Measurements from ENCODE around the gene MYO3A.

Gene MYO3A

DNA sequence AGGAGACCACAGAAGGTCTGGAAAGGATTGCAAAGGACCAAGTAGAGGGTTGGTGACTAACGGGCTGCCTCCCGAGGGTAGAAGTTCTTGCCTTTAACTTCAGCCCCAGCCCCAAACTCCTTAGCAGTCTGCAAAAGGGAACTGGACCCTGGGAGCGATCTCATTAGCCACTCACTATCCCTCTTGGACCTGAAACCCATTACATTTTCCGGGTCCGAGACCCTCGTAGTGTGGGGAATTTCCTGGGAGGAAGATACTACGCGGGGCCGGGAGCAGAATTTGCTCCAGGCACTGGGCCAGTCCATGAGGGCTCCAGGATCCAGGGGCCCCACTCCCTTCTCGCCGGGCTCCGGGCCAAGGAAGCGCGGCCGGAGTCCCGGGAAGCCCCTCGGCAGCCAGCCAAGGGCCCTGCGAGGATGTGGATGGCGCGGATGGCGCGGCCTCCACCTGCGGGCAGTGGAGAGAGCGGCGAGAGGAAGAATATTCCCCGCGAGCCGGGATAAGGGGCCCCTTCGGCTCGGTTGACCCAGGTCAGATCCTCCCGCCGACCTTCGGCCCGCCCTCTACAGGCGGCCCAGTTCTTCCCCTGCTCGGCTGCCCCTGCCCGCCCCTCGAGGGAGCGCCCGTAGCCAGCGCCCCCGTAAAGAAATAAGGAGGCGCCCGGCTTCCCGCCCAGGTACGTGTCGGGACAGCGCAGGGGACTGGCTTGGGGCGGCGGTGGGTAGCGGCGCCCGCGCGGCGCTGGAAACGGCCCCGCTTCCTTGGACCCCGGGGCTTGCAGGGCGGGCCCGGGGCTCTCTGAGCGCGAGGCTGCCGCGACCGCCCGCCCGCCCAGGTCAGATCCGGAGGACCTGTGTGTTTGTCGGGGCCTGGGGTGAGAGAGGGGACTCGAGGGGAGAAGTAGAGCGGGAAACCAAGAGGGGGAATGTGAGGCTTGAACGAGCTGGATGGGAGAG, at the start of gene MYO3A:
Gene MYO3A, plus strand, starts transcription at position 577 of the 956 bp plus-strand sequence. CDS start 17,882 bp downstream, outside the sequence.
- peak within 1 kb of the TSS; percentile 25 for H3K4me3 ChIP-seq (ENCODE audit: low read length)
- H3K27me3 ChIP-seq (ENCODE audit: control insufficient read depth, insufficient read depth, low read length), result peaks cover 25% of the 10 kb centered on the region
- no peaks in the 10 kb centered on the region for H3K36me3 ChIP-seq (ENCODE audit: control insufficient read depth, insufficient read depth, low read length)
- no peak within 1 kb of the TSS for H3K9ac ChIP-seq (ENCODE audit: low read length)
- no peaks in the 10 kb centered on the region for H3K9me3 ChIP-seq (ENCODE audit: control insufficient read depth, low read length)
- no peaks in the 10 kb centered on the region for H3K4me1 ChIP-seq (ENCODE audit: control insufficient read depth, insufficient read depth, low read length)

- no peak overlapping the region for H3K4me3 ChIP-seq (ENCODE audit: low read length)
- H3K9me3 ChIP-seq (ENCODE audit: control insufficient read depth, low read length), result no peaks in the 10 kb centered on the region
- H3K4me1 ChIP-seq (ENCODE audit: control insufficient read depth, insufficient read depth, low read length), result no peaks in the 10 kb centered on the region
- H3K9ac ChIP-seq (ENCODE audit: low read length), result no peak overlapping the region
- no peaks in the 10 kb centered on the region for H3K27me3 ChIP-seq (ENCODE audit: control insufficient read depth, insufficient read depth, low read length)
- no peaks in the 10 kb centered on the region for H3K36me3 ChIP-seq (ENCODE audit: control insufficient read depth, insufficient read depth, low read length)
Observed at GRCh38 chr10:25888627-25889026, 45.4 kb upstream of the MYO3A start.

DNA sequence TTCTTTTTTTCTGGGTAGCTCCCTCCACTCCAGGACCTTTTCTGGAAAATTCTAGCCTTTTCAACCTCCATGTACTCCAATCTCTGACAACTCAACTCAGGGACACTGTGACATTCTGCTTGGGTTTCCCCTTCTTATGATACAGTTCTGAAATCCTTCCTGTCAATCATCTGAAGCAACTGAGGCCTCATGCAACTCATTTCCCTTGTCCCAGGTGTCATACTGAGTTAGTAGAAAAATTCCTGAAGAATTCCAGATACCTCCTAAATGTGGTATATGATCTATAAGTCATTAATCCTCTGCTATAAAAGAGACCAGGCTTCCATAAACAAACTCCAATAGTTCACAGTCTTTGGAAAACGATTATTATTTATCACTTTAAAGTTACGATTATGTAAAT, 43.0 kb upstream of the MYO3A start:
- Histone ChIP-seq H3K27me3 (ENCODE audit: control insufficient read depth, insufficient read depth, low read length) (no peaks in the 10 kb centered on the region), H3K9me3 (ENCODE audit: control insufficient read depth, low read length) (no peaks in the 10 kb centered on the region), H3K9ac (ENCODE audit: low read length) (no peak overlapping the region), H3K4me1 (ENCODE audit: control insufficient read depth, insufficient read depth, low read length) (no peaks in the 10 kb centered on the region), H3K4me3 (ENCODE audit: low read length) (no peak overlapping the region), H3K36me3 (ENCODE audit: control insufficient read depth, insufficient read depth, low read length) (no peaks in the 10 kb centered on the region)

GRCh38 chr10:25895856-25896255, 38.2 kb upstream of the MYO3A start:
- H3K36me3 ChIP-seq (ENCODE audit: control insufficient read depth, insufficient read depth, low read length), result no peaks in the 10 kb centered on the region
- H3K9me3 ChIP-seq (ENCODE audit: control insufficient read depth, low read length), result no peaks in the 10 kb centered on the region
- H3K27me3 ChIP-seq (ENCODE audit: control insufficient read depth, insufficient read depth, low read length), result no peaks in the 10 kb centered on the region
- H3K9ac ChIP-seq (ENCODE audit: low read length), result no peak overlapping the region
- H3K4me1 ChIP-seq (ENCODE audit: control insufficient read depth, insufficient read depth, low read length), result no peaks in the 10 kb centered on the region
- no peak overlapping the region for H3K4me3 ChIP-seq (ENCODE audit: low read length)

DNA sequence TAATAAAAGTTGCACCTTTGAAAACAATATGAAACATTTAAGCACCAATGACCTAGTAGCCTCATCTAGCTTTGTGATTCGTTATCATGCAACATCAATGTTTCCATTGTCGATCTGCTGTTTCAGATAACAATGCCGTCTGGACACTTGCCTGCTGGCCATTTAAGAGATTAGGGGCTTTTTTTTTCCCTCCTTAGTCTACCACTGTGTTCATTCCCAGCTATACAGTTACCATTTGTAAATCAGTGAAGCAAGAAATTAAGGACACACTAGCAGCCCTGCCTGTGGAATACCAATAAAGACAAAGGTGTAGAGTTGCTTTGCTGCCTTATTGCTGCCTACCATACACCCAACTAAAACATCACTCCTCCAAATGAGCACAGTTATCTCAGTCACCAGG, 37.6 kb upstream of the MYO3A start:
- Histone ChIP-seq H3K9me3 (ENCODE audit: control insufficient read depth, low read length) (no peaks in the 10 kb centered on the region), H3K4me3 (ENCODE audit: low read length) (no peak overlapping the region), H3K27me3 (ENCODE audit: control insufficient read depth, insufficient read depth, low read length) (no peaks in the 10 kb centered on the region), H3K36me3 (ENCODE audit: control insufficient read depth, insufficient read depth, low read length) (no peaks in the 10 kb centered on the region), H3K4me1 (ENCODE audit: control insufficient read depth, insufficient read depth, low read length) (no peaks in the 10 kb centered on the region), H3K9ac (ENCODE audit: low read length) (no peak overlapping the region)

DNA sequence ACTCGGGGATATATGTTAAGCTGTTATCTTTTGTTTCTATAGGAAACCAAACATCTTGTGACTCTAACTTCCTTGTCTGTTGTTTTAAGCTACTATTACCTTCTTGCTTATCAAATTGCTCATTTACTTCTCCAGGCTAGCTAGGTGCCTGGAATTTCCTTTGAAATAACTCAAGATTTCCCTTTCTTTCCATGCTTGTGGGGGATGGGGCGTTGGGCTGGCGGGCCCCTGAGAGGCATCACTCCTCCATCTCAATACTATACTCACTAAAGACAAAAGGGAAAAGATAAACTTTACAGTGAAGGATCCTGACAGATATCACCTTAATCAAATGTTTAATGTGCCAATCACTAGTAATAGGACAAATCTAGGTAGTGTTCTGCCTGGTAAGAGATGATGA, 34.7 kb upstream of the MYO3A start:
- Histone ChIP-seq H3K4me3 (ENCODE audit: low read length) (no peak overlapping the region), H3K27me3 (ENCODE audit: control insufficient read depth, insufficient read depth, low read length) (no peaks in the 10 kb centered on the region), H3K36me3 (ENCODE audit: control insufficient read depth, insufficient read depth, low read length) (no peaks in the 10 kb centered on the region), H3K9me3 (ENCODE audit: control insufficient read depth, low read length) (no peaks in the 10 kb centered on the region), H3K9ac (ENCODE audit: low read length) (no peak overlapping the region), H3K4me1 (ENCODE audit: control insufficient read depth, insufficient read depth, low read length) (no peaks in the 10 kb centered on the region)

DNA sequence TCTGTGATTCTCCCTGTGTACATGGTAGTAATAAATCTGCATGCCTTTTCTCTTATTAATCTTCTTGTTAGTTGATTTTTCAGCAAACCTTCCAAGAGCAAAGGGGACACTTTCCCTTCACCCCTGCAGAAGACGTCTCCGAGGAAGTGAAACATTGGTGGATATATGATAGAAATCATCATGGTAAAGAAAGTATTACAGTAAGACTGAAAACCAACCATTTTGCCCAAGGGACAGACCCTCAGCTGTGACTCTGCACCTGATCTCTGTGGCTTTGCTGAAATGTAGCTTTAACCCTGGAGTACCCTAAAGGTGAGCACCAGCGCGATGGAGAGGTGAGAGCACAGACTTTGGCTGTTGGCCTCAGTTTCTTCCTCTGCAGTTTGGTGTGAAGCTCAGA, 32.8 kb upstream of the MYO3A start:
- Histone ChIP-seq H3K9me3 (ENCODE audit: control insufficient read depth, low read length) (no peaks in the 10 kb centered on the region), H3K4me3 (ENCODE audit: low read length) (no peak overlapping the region), H3K27me3 (ENCODE audit: control insufficient read depth, insufficient read depth, low read length) (no peaks in the 10 kb centered on the region), H3K36me3 (ENCODE audit: control insufficient read depth, insufficient read depth, low read length) (no peaks in the 10 kb centered on the region), H3K9ac (ENCODE audit: low read length) (no peak overlapping the region), H3K4me1 (ENCODE audit: control insufficient read depth, insufficient read depth, low read length) (no peaks in the 10 kb centered on the region)

DNA sequence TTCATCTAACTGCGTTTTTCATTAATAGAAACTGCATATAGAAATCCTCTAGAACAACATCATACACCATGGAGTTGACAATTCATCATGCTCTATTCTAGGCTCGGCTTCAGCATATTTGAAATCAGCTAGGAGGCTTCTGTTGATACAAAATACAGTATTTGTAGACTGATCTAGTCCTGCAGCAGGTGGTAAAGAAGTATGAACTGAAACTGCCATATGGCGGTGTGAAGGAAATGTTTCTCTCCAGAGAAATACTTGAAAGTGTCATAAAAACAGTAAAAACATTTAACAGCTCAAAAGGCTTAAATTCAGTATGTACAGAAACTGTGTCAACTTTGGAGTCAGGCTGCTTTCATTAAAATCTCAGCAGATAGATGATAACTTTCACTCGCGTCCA, 32.0 kb upstream of the MYO3A start:
- no peaks in the 10 kb centered on the region for H3K36me3 ChIP-seq (ENCODE audit: control insufficient read depth, insufficient read depth, low read length)
- H3K4me1 ChIP-seq (ENCODE audit: control insufficient read depth, insufficient read depth, low read length), result no peaks in the 10 kb centered on the region
- H3K27me3 ChIP-seq (ENCODE audit: control insufficient read depth, insufficient read depth, low read length), result no peaks in the 10 kb centered on the region
- H3K9ac ChIP-seq (ENCODE audit: low read length), result no peak overlapping the region
- H3K9me3 ChIP-seq (ENCODE audit: control insufficient read depth, low read length), result no peaks in the 10 kb centered on the region
- H3K4me3 ChIP-seq (ENCODE audit: low read length), result no peak overlapping the region

GRCh38 chr10:25907261-25907660, 26.8 kb upstream of the MYO3A start:
- H3K4me1 ChIP-seq (ENCODE audit: control insufficient read depth, insufficient read depth, low read length), result no peaks in the 10 kb centered on the region
- no peaks in the 10 kb centered on the region for H3K36me3 ChIP-seq (ENCODE audit: control insufficient read depth, insufficient read depth, low read length)
- H3K27me3 ChIP-seq (ENCODE audit: control insufficient read depth, insufficient read depth, low read length), result no peaks in the 10 kb centered on the region
- H3K4me3 ChIP-seq (ENCODE audit: low read length), result no peak overlapping the region
- no peak overlapping the region for H3K9ac ChIP-seq (ENCODE audit: low read length)
- no peaks in the 10 kb centered on the region for H3K9me3 ChIP-seq (ENCODE audit: control insufficient read depth, low read length)

- Histone ChIP-seq H3K27me3 (ENCODE audit: control insufficient read depth, insufficient read depth, low read length) (no peaks in the 10 kb centered on the region), H3K36me3 (ENCODE audit: control insufficient read depth, insufficient read depth, low read length) (no peaks in the 10 kb centered on the region), H3K4me1 (ENCODE audit: control insufficient read depth, insufficient read depth, low read length) (no peaks in the 10 kb centered on the region), H3K9me3 (ENCODE audit: control insufficient read depth, low read length) (no peaks in the 10 kb centered on the region), H3K4me3 (ENCODE audit: low read length) (no peak overlapping the region), H3K9ac (ENCODE audit: low read length) (no peak overlapping the region)
Observed at GRCh38 chr10:25912866-25913265, 21.2 kb upstream of the MYO3A start.

GRCh38 chr10:25914776-25915175, 19.3 kb upstream of the MYO3A start:
- Histone ChIP-seq H3K9ac (ENCODE audit: low read length) (no peak overlapping the region), H3K4me1 (ENCODE audit: control insufficient read depth, insufficient read depth, low read length) (no peaks in the 10 kb centered on the region), H3K27me3 (ENCODE audit: control insufficient read depth, insufficient read depth, low read length) (no peaks in the 10 kb centered on the region), H3K9me3 (ENCODE audit: control insufficient read depth, low read length) (no peaks in the 10 kb centered on the region), H3K4me3 (ENCODE audit: low read length) (no peak overlapping the region), H3K36me3 (ENCODE audit: control insufficient read depth, insufficient read depth, low read length) (no peaks in the 10 kb centered on the region)

DNA sequence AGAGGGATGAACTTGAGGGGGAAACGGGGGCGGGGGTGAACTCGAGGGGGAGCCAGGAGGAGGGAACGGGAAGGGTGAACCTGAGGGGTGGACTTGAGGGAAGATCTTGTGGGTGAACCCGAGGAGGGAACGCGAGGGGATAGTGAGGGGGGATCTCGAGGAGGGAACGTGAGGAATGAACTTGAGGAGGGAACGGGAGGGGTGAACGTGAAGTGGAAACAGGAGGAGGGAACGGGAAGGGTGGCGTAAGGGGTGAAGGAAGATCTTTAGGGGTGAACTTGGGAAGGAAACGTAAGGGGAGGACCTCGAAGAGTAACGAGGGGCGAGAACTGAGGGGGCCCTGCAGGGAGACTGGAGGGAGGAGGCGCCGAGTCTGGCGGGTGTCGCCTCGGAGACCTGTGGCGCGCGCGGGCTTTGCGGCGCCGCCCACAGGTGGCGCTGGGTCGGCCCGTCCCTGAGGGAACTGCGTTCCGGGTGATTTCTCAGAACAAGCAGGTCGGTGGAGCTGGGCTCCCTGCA, 651 bp downstream of the MYO3A start:
- H3K36me3 ChIP-seq (ENCODE audit: control insufficient read depth, insufficient read depth, low read length), result no peaks in the 10 kb centered on the region
- no peaks in the 10 kb centered on the region for H3K4me1 ChIP-seq (ENCODE audit: control insufficient read depth, insufficient read depth, low read length)
- H3K9me3 ChIP-seq (ENCODE audit: control insufficient read depth, low read length), result no peaks in the 10 kb centered on the region
- peaks cover 25% of the 10 kb centered on the region for H3K27me3 ChIP-seq (ENCODE audit: control insufficient read depth, insufficient read depth, low read length)
- H3K4me3 ChIP-seq (ENCODE audit: low read length), result peak overlapping the region; percentile 25
- no peak overlapping the region for H3K9ac ChIP-seq (ENCODE audit: low read length)
